GM23338 (cell line): ENCODE measurements around the gene LHFPL4. TPM values are rescaled to one million over a fixed set of nuclear protein-coding genes. Genes with fewer than 3 reads are reported as not detected.

Experiments
- ATAC-seq: fragments of 200-7000 bp; cut with Tn5 transposase; 3 replicates; pipeline ENCODE4 v1.9.1; 2020
- DNase-seq: peaks from one replicate; pipeline ENCODE4 v3.0.0-alpha.2; 2015; ENCODE audit warnings: low spot score
- H2AFZ ChIP-seq: fragments of 200-600 bp; sonication (generic); 2 replicates; pipeline ENCODE4 v1.8.0; 2016; ENCODE audit warnings: antibody characterized with exemption, mild to moderate bottlenecking, moderate library complexity
- H3F3A ChIP-seq: fragments of 200-600 bp; sonication (generic); replicated peaks from 2 replicates; pipeline ENCODE4 v1.8.0; 2017; ENCODE audit warnings: antibody characterized with exemption, mixed run types, low read depth
- H3K27ac ChIP-seq: fragments of 200-600 bp; sonication (generic); 2 replicates; pipeline ENCODE4 v1.6.1; 2016; ENCODE audit warnings: low read depth
- H3K27me3 ChIP-seq: fragments of 200-600 bp; sonication (generic); 2 replicates; pipeline ENCODE4 v1.8.0; 2016; ENCODE audit warnings: mild to moderate bottlenecking, mixed run types, moderate library complexity; ENCODE audit not compliant: insufficient read depth
- H3K36me3 ChIP-seq: fragments of 200-600 bp; sonication (generic); 2 replicates; pipeline ENCODE4 v1.8.0; 2016; ENCODE audit warnings: mild to moderate bottlenecking; ENCODE audit not compliant: insufficient read depth
- H3K4me1 ChIP-seq: fragments of 200-600 bp; sonication (generic); 2 replicates; pipeline ENCODE4 v1.8.0; 2016; ENCODE audit warnings: mild to moderate bottlenecking, moderate library complexity; ENCODE audit not compliant: insufficient read depth
- H3K4me2 ChIP-seq: fragments of 200-600 bp; sonication (generic); 2 replicates; pipeline ENCODE4 v1.7.1; 2017; ENCODE audit warnings: mixed run types
- H3K4me3 ChIP-seq: fragments of 200-600 bp; sonication (generic); 2 replicates; pipeline ENCODE4 v1.6.1; 2016; ENCODE audit warnings: mixed run types
- H3K79me2 ChIP-seq: fragments of 200-600 bp; sonication (generic); replicated peaks from 2 replicates; pipeline ENCODE4 v1.8.0; 2017; ENCODE audit warnings: mild to moderate bottlenecking; ENCODE audit not compliant: insufficient read depth
- H3K9me2 ChIP-seq: fragments of 200-600 bp; sonication (generic); 2 replicates; pipeline ENCODE4 v1.8.0; 2017; ENCODE audit not compliant: insufficient read depth
- H4K20me1 ChIP-seq: fragments of 200-600 bp; sonication (generic); replicated peaks from 2 replicates; pipeline ENCODE4 v1.8.0; 2017; ENCODE audit warnings: mild to moderate bottlenecking; ENCODE audit not compliant: insufficient read depth
- H3K27ac Mint-ChIP-seq: 2 replicates; pipeline ENCODE4 v1.8.0; 2020; ENCODE audit warnings: inconsistent platforms, mild to moderate bottlenecking, moderate library complexity, mixed read lengths
- H3K27me3 Mint-ChIP-seq: 3 replicates; pipeline ENCODE4 v1.8.0; 2022; ENCODE audit warnings: low read depth, mild to moderate bottlenecking, moderate library complexity, mixed read lengths, inconsistent platforms; ENCODE audit not compliant: insufficient read depth, poor library complexity
- H3K36me3 Mint-ChIP-seq: 3 replicates; pipeline ENCODE4 v1.8.0; 2021; ENCODE audit warnings: low read depth, mild to moderate bottlenecking, inconsistent platforms, moderate library complexity, mixed read lengths
- H3K4me1 Mint-ChIP-seq: 3 replicates; pipeline ENCODE4 v1.8.0; 2020; ENCODE audit warnings: mild to moderate bottlenecking, inconsistent platforms, mixed read lengths
- H3K4me3 Mint-ChIP-seq: 3 replicates; pipeline ENCODE4 v1.8.0; 2021; ENCODE audit warnings: moderate library complexity, mild to moderate bottlenecking, inconsistent platforms, mixed read lengths
- H3K9me3 Mint-ChIP-seq: 3 replicates; pipeline ENCODE4 v1.8.0; 2020; ENCODE audit warnings: moderate library complexity, mild to moderate bottlenecking, inconsistent platforms, mixed read lengths
- NANOG ChIP-seq: IDR thresholded peaks from 2 replicates; pipeline ENCODE4 v1.6.1; 2016; ENCODE audit warnings: antibody characterized with exemption, borderline replicate concordance
- STAT1 ChIP-seq: IDR thresholded peaks from one replicate; pipeline ENCODE4 v1.6.1; 2016; ENCODE audit warnings: antibody characterized with exemption; ENCODE audit not compliant: unreplicated experiment
- ZNF114 ChIP-seq: fragments of 250-450 bp; sonication (Bioruptor Pico); IDR thresholded peaks from 2 replicates; pipeline ENCODE4 v1.5.0; 2020; ENCODE audit warnings: mild to moderate bottlenecking, moderate library complexity
- ZNF331 ChIP-seq: fragments of 250-450 bp; sonication (Bioruptor Pico); IDR thresholded peaks from 2 replicates; pipeline ENCODE4 v1.5.0; 2020; ENCODE audit warnings: low read depth, mild to moderate bottlenecking, moderate library complexity
- polyA plus RNA-seq: library from polyadenylated mRNA; unstranded; fragments of >200 nt; fragmentation: Nextera tagmentation; extraction: Ambion mirVana; gene quantifications from 2 replicates; pipeline ENCODE4 v1.2.1, GENCODE V29; 2016
- total RNA-seq: library from RNA; depleted of rRNA; stranded (reverse); fragments of >200 nt; shearing (Covaris generic); gene quantifications from 2 replicates; pipeline ENCODE4 v1.2.3, GENCODE V29; 2014
- TF ChIP-seq, protein P1 (sequence below): fragments of 250-450 bp; sonication (Bioruptor Pico); IDR thresholded peaks from 2 replicates; pipeline ENCODE4 v1.5.0; 2020; ENCODE audit warnings: mild to moderate bottlenecking, moderate library complexity
- TF ChIP-seq, protein P2 (sequence below): IDR thresholded peaks from one replicate; pipeline ENCODE4 v1.6.1; 2018; ENCODE audit warnings: antibody characterized with exemption; ENCODE audit not compliant: unreplicated experiment

Gene LHFPL4
- total and polyA plus RNA-seq, 2 experiments from 2014 or later, result 2.3 to 11.5 TPM

DNA sequence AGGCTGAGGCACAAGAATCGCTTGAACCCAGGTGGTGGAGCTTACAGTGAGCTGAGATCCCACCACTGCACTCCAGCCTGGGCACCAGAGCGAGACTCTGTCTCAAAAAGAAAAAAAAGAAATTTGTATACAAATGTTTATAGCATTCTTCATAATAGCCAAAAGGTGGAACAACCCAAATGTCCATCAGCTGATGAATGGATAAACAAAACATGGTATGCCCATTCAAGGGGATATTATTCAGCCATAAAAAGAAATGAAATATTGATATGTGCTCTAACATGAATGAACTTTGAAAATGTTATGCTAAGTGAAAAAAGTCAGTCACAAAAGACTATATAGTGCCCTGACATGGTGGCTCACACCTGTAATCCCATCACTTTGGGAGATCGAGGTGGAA lies 11.4 kb downstream of the LHFPL4 start (continued):
- TF ChIP-seq, protein P1, sequence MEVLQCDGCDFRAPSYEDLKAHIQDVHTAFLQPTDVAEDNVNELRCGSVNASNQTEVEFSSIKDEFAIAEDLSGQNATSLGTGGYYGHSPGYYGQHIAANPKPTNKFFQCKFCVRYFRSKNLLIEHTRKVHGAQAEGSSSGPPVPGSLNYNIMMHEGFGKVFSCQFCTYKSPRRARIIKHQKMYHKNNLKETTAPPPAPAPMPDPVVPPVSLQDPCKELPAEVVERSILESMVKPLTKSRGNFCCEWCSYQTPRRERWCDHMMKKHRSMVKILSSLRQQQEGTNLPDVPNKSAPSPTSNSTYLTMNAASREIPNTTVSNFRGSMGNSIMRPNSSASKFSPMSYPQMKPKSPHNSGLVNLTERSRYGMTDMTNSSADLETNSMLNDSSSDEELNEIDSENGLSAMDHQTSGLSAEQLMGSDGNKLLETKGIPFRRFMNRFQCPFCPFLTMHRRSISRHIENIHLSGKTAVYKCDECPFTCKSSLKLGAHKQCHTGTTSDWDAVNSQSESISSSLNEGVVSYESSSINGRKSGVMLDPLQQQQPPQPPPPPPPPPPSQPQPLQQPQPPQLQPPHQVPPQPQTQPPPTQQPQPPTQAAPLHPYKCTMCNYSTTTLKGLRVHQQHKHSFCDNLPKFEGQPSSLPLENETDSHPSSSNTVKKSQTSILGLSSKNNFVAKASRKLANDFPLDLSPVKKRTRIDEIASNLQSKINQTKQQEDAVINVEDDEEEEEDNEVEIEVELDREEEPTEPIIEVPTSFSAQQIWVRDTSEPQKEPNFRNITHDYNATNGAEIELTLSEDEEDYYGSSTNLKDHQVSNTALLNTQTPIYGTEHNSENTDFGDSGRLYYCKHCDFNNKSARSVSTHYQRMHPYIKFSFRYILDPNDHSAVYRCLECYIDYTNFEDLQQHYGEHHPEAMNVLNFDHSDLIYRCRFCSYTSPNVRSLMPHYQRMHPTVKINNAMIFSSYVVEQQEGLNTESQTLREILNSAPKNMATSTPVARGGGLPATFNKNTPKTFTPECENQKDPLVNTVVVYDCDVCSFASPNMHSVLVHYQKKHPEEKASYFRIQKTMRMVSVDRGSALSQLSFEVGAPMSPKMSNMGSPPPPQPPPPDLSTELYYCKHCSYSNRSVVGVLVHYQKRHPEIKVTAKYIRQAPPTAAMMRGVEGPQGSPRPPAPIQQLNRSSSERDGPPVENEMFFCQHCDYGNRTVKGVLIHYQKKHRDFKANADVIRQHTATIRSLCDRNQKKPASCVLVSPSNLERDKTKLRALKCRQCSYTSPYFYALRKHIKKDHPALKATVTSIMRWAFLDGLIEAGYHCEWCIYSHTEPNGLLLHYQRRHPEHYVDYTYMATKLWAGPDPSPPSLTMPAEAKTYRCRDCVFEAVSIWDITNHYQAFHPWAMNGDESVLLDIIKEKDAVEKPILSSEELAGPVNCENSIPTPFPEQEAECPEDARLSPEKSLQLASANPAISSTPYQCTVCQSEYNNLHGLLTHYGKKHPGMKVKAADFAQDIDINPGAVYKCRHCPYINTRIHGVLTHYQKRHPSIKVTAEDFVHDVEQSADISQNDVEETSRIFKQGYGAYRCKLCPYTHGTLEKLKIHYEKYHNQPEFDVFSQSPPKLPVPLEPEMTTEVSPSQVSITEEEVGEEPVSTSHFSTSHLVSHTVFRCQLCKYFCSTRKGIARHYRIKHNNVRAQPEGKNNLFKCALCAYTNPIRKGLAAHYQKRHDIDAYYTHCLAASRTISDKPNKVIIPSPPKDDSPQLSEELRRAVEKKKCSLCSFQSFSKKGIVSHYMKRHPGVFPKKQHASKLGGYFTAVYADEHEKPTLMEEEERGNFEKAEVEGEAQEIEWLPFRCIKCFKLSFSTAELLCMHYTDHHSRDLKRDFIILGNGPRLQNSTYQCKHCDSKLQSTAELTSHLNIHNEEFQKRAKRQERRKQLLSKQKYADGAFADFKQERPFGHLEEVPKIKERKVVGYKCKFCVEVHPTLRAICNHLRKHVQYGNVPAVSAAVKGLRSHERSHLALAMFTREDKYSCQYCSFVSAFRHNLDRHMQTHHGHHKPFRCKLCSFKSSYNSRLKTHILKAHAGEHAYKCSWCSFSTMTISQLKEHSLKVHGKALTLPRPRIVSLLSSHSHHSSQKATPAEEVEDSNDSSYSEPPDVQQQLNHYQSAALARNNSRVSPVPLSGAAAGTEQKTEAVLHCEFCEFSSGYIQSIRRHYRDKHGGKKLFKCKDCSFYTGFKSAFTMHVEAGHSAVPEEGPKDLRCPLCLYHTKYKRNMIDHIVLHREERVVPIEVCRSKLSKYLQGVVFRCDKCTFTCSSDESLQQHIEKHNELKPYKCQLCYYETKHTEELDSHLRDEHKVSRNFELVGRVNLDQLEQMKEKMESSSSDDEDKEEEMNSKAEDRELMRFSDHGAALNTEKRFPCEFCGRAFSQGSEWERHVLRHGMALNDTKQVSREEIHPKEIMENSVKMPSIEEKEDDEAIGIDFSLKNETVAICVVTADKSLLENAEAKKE (CRISPR knock-in tag), result no peak
- TF ChIP-seq ZNF114 (CRISPR knock-in tag), result no peak
- no peak for TF ChIP-seq ZNF331

DNA sequence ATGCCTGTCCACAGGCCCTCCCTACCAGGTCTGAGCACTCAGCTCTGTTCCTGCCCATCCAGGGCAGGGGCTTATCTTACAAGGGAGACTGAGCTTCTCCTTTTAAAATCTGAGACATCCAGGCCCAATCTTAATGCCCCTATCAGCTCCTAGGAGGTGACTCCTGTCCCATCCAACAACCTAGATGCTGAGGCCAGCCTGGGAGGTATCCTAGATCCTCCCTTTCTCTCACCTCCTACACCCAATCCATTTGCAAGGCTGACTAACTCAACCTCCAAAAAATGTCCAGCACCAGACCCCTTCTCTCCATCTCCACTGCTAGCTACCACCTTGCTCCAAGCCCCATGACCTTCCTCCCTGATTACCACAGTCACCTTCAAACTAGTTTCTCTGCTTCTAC lies 17.4 kb downstream of the LHFPL4 start:
- ATAC-seq, result no peak
- Histone ChIP-seq H3K79me2 (no peaks in the 10 kb centered on the region), H3K4me3 (no peak overlapping the region), H2AFZ (no peak overlapping the region), H3K27me3 (no peaks in the 10 kb centered on the region), H3K4me1 (no peaks in the 10 kb centered on the region), H3F3A (no peaks in the 10 kb centered on the region), H3K36me3 (no peaks in the 10 kb centered on the region), H3K4me2 (no peak overlapping the region), H3K9me2 (no peaks in the 10 kb centered on the region), H4K20me1 (peaks cover 24% of the 10 kb centered on the region), H3K27ac (no peak overlapping the region)
- Mint-ChIP-seq H3K27ac (no peak overlapping the region), H3K4me1 (no peaks in the 10 kb centered on the region), H3K4me3 (no peak overlapping the region), H3K27me3 (peaks cover 1% of the 10 kb centered on the region), H3K9me3 (no peaks in the 10 kb centered on the region), H3K36me3 (peaks cover under 1% of the 10 kb centered on the region; the same call in 1 of the 3 replicates)
- no peak for DNase-seq
- TF ChIP-seq STAT1 (no peak), NANOG (no peak), ZNF331 (no peak)
- TF ChIP-seq, protein P1 (CRISPR knock-in tag), result no peak
- TF ChIP-seq, protein P2, sequence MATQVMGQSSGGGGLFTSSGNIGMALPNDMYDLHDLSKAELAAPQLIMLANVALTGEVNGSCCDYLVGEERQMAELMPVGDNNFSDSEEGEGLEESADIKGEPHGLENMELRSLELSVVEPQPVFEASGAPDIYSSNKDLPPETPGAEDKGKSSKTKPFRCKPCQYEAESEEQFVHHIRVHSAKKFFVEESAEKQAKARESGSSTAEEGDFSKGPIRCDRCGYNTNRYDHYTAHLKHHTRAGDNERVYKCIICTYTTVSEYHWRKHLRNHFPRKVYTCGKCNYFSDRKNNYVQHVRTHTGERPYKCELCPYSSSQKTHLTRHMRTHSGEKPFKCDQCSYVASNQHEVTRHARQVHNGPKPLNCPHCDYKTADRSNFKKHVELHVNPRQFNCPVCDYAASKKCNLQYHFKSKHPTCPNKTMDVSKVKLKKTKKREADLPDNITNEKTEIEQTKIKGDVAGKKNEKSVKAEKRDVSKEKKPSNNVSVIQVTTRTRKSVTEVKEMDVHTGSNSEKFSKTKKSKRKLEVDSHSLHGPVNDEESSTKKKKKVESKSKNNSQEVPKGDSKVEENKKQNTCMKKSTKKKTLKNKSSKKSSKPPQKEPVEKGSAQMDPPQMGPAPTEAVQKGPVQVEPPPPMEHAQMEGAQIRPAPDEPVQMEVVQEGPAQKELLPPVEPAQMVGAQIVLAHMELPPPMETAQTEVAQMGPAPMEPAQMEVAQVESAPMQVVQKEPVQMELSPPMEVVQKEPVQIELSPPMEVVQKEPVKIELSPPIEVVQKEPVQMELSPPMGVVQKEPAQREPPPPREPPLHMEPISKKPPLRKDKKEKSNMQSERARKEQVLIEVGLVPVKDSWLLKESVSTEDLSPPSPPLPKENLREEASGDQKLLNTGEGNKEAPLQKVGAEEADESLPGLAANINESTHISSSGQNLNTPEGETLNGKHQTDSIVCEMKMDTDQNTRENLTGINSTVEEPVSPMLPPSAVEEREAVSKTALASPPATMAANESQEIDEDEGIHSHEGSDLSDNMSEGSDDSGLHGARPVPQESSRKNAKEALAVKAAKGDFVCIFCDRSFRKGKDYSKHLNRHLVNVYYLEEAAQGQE, result no peak
